DND-41 (cell line): ENCODE results near the gene BBS1.

Experiments used
- ATAC-seq: fragments of 200-7000 bp; cut with Tn5 transposase; 3 replicates; pipeline ENCODE4 v1.9.1; 2021; ENCODE audit warnings: low read depth; ENCODE audit not compliant: insufficient read depth
- DNase-seq: peaks from one replicate; pipeline ENCODE4 v3.0.0-alpha.2; 2020
- H2AFZ ChIP-seq: 2 replicates; pipeline ENCODE4 v1.6.0; 2012; ENCODE audit warnings: low read depth, low read length
- H3K27ac ChIP-seq: 2 replicates; pipeline ENCODE4 v1.5.1; 2012; ENCODE audit warnings: low read length, inconsistent platforms
- H3K27me3 ChIP-seq: fragments of 200-600 bp; sonication (generic); 2 replicates; pipeline ENCODE4 v1.6.0; 2012; ENCODE audit warnings: low read length, mild to moderate bottlenecking, inconsistent platforms; ENCODE audit not compliant: insufficient read depth, poor library complexity
- H3K36me3 ChIP-seq: 2 replicates; pipeline ENCODE4 v1.5.1; 2012; ENCODE audit warnings: low read length, inconsistent platforms; ENCODE audit not compliant: insufficient read depth
- H3K4me1 ChIP-seq: 2 replicates; pipeline ENCODE4 v1.5.1; 2012; ENCODE audit warnings: mild to moderate bottlenecking, low read length; ENCODE audit not compliant: insufficient read depth
- H3K4me2 ChIP-seq: 2 replicates; pipeline ENCODE4 v1.6.0; 2012; ENCODE audit warnings: mild to moderate bottlenecking, moderate library complexity, low read length, inconsistent platforms; ENCODE audit not compliant: insufficient read depth
- H3K4me3 ChIP-seq, 2 experiments: fragments of 200-600 bp in 1 of 2; shearing (Covaris generic) in 1 of 2; 2 replicates each; pipeline ENCODE4 v1.5.1; 2012 to 2016; ENCODE audit warnings: inconsistent platforms in 2 of 2, low read length in 2 of 2, mild to moderate bottlenecking in 2 of 2, low read depth in 1 of 2, moderate library complexity in 1 of 2
- H3K79me2 ChIP-seq: 2 replicates; pipeline ENCODE4 v1.6.0; 2012; ENCODE audit warnings: low read length, inconsistent platforms; ENCODE audit not compliant: insufficient read depth
- H3K9ac ChIP-seq: 2 replicates; pipeline ENCODE4 v1.6.0; 2012; ENCODE audit warnings: low read depth, mild to moderate bottlenecking, inconsistent platforms, low read length, moderate library complexity
- H3K9me3 ChIP-seq: 2 replicates; pipeline ENCODE4 v1.5.1; 2012; ENCODE audit warnings: low read length, moderate library complexity, mild to moderate bottlenecking, inconsistent platforms; ENCODE audit not compliant: insufficient read depth, severe bottlenecking
- H4K20me1 ChIP-seq: 2 replicates; pipeline ENCODE4 v1.6.0; 2012; ENCODE audit warnings: low read length; ENCODE audit not compliant: insufficient read depth
- EZH2 ChIP-seq: IDR thresholded peaks from 3 replicates; pipeline ENCODE4 v1.6.1; 2012; ENCODE audit warnings: borderline replicate concordance, low read depth, mild to moderate bottlenecking, moderate library complexity, low read length, inconsistent platforms; ENCODE audit not compliant: severe bottlenecking
- TF ChIP-seq, protein P1 (sequence below): IDR thresholded peaks from 2 replicates; pipeline ENCODE4 v1.5.1; 2012; ENCODE audit warnings: borderline replicate concordance, low read length, moderate library complexity, mild to moderate bottlenecking; ENCODE audit not compliant: poor library complexity, severe bottlenecking; ENCODE audit errors: extremely low read depth

Gene BBS1

GRCh38 chr11:66470015-66470414 lies 40.4 kb upstream of the BBS1 start:
- Histone ChIP-seq H3K4me1 (peaks cover 21% of the 10 kb centered on the region), H3K27ac (no peak overlapping the region), H3K27me3 (no peaks in the 10 kb centered on the region), H4K20me1 (no peaks in the 10 kb centered on the region), H3K79me2 (no peaks in the 10 kb centered on the region), H3K9ac (no peak overlapping the region), H2AFZ (no peak overlapping the region), H3K4me2 (no peak overlapping the region), H3K36me3 (no peaks in the 10 kb centered on the region; the same call in 1 of the 2 replicates), H3K4me3 (no peak overlapping the region), H3K9me3 (no peaks in the 10 kb centered on the region)
- ATAC-seq (no peak), DNase-seq (no peak)
- no peak for TF ChIP-seq EZH2

GRCh38 chr11:66471142-66471541 lies 39.3 kb upstream of the BBS1 start:
- Histone ChIP-seq H2AFZ (no peak overlapping the region), H3K9me3 (no peaks in the 10 kb centered on the region), H3K4me3 (no peak overlapping the region), H3K36me3 (no peaks in the 10 kb centered on the region; the same call in 1 of the 2 replicates), H3K4me2 (no peak overlapping the region), H3K79me2 (no peaks in the 10 kb centered on the region), H3K9ac (no peak overlapping the region), H3K27ac (no peak overlapping the region), H3K27me3 (no peaks in the 10 kb centered on the region), H4K20me1 (no peaks in the 10 kb centered on the region), H3K4me1 (peaks cover 18% of the 10 kb centered on the region)
- DNase-seq (no peak), ATAC-seq (no peak)
- TF ChIP-seq, protein P1, sequence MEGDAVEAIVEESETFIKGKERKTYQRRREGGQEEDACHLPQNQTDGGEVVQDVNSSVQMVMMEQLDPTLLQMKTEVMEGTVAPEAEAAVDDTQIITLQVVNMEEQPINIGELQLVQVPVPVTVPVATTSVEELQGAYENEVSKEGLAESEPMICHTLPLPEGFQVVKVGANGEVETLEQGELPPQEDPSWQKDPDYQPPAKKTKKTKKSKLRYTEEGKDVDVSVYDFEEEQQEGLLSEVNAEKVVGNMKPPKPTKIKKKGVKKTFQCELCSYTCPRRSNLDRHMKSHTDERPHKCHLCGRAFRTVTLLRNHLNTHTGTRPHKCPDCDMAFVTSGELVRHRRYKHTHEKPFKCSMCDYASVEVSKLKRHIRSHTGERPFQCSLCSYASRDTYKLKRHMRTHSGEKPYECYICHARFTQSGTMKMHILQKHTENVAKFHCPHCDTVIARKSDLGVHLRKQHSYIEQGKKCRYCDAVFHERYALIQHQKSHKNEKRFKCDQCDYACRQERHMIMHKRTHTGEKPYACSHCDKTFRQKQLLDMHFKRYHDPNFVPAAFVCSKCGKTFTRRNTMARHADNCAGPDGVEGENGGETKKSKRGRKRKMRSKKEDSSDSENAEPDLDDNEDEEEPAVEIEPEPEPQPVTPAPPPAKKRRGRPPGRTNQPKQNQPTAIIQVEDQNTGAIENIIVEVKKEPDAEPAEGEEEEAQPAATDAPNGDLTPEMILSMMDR = no peak
- TF ChIP-seq EZH2 = no peak

- Histone ChIP-seq H3K4me3 (no peak overlapping the region), H3K27me3 (no peaks in the 10 kb centered on the region)
Measured at GRCh38 chr11:66472054-66472453, 38.4 kb upstream of the BBS1 start.

DNA sequence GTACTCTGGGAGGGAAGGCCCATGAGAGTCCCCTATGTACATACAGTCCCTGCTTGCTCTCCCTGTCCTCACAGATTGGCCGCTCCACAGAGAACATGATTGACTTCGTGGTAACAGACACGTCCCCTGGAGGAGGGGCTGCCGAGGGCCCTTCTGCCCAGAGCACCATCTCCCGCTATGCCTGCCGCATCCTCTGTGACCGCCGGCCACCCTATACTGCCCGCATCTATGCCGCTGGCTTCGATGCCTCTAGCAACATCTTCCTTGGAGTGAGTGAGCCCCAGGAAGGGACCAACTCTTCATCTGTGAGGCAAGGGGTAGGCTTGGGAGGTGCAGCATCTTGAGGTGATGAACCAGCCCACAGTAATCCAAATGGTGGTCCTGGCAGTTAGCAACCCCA lies 37.3 kb upstream of the BBS1 start:
- H3K9me3 ChIP-seq = no peaks in the 10 kb centered on the region
- no peak for TF ChIP-seq EZH2
- H3K27ac ChIP-seq = no peak overlapping the region
- DNase-seq = no peak
- no peak overlapping the region for H3K9ac ChIP-seq
- ATAC-seq = no peak
- no peaks in the 10 kb centered on the region for H3K27me3 ChIP-seq
- peaks cover 4% of the 10 kb centered on the region for H3K4me1 ChIP-seq
- H3K36me3 ChIP-seq = no peaks in the 10 kb centered on the region; the same call in 1 of the 2 replicates
- H3K4me2 ChIP-seq = no peak overlapping the region
- no peak overlapping the region for H3K4me3 ChIP-seq
- H2AFZ ChIP-seq = no peak overlapping the region
- H4K20me1 ChIP-seq = no peaks in the 10 kb centered on the region
- H3K79me2 ChIP-seq = no peaks in the 10 kb centered on the region

More at GRCh38 chr11:66472054-66472453, 38.4 kb upstream of the BBS1 start:
- no peak overlapping the region for H2AFZ ChIP-seq
- no peak for TF ChIP-seq EZH2
- TF ChIP-seq, protein P1 = no peak
- no peaks in the 10 kb centered on the region for H3K9me3 ChIP-seq
- H3K4me2 ChIP-seq = no peak overlapping the region
- no peaks in the 10 kb centered on the region for H3K79me2 ChIP-seq
- DNase-seq (no peak), ATAC-seq (no peak)
- no peak overlapping the region for H3K27ac ChIP-seq
- H4K20me1 ChIP-seq = no peaks in the 10 kb centered on the region
- peaks cover 15% of the 10 kb centered on the region for H3K4me1 ChIP-seq
- H3K9ac ChIP-seq = no peak overlapping the region
- H3K36me3 ChIP-seq = no peaks in the 10 kb centered on the region; the same call in 1 of the 2 replicates
